ENCODE measurements around the gene ONECUT1.

The ONECUT1 gene

GRCh38 chr15:52735231-52736089, 54.7 kb downstream of the ONECUT1 start:
- peaks cover 60% of the 10 kb centered on the region for H3K4me1 ChIP-seq (ENCODE audit: control insufficient read depth, insufficient read depth, low read length)
- no peak overlapping the region for H3K4me3 ChIP-seq (ENCODE audit: low read length)
- H3K9ac ChIP-seq (ENCODE audit: low read length): peak overlapping the region; percentile 74
- H3K9me3 ChIP-seq (ENCODE audit: control insufficient read depth, low read length): no peaks in the 10 kb centered on the region
- no peaks in the 10 kb centered on the region for H3K27me3 ChIP-seq (replicated peaks; ENCODE audit: control insufficient read depth, insufficient read depth, low read length)
- DNase-seq (ENCODE audit: low read depth): peak; percentile 90
- H3K36me3 ChIP-seq (ENCODE audit: control insufficient read depth, insufficient read depth, low read length, severe bottlenecking): no peaks in the 10 kb centered on the region

GRCh38 chr15:52734329-52734728, 55.8 kb downstream of the ONECUT1 start:
- H3K36me3 ChIP-seq (ENCODE audit: control insufficient read depth, insufficient read depth, low read length, severe bottlenecking): no peaks in the 10 kb centered on the region
- peak overlapping the region; percentile 74 for H3K9ac ChIP-seq (ENCODE audit: low read length)
- H3K4me3 ChIP-seq (ENCODE audit: low read length): no peak overlapping the region
- DNase-seq (ENCODE audit: low read depth): peak; percentile 20
- peaks cover 62% of the 10 kb centered on the region for H3K4me1 ChIP-seq (ENCODE audit: control insufficient read depth, insufficient read depth, low read length)
- H3K27me3 ChIP-seq (replicated peaks; ENCODE audit: control insufficient read depth, insufficient read depth, low read length): no peaks in the 10 kb centered on the region
- no peaks in the 10 kb centered on the region for H3K9me3 ChIP-seq (ENCODE audit: control insufficient read depth, low read length)

GRCh38 chr15:52733696-52734255, 56.4 kb downstream of the ONECUT1 start:
- Histone ChIP-seq H3K9me3 (ENCODE audit: control insufficient read depth, low read length) (no peaks in the 10 kb centered on the region), H3K4me1 (ENCODE audit: control insufficient read depth, insufficient read depth, low read length) (peaks cover 68% of the 10 kb centered on the region), H3K36me3 (ENCODE audit: control insufficient read depth, insufficient read depth, low read length, severe bottlenecking) (no peaks in the 10 kb centered on the region), H3K4me3 (ENCODE audit: low read length) (no peak overlapping the region), H3K9ac (ENCODE audit: low read length) (peak overlapping the region; percentile 74), H3K27me3 (replicated peaks; ENCODE audit: control insufficient read depth, insufficient read depth, low read length) (no peaks in the 10 kb centered on the region)
- DNase-seq (ENCODE audit: low read depth): peak; percentile 11

- no peaks in the 10 kb centered on the region for H3K9me3 ChIP-seq (ENCODE audit: control insufficient read depth, low read length)
- DNase-seq (ENCODE audit: low read depth): peak; percentile 80
Observed at GRCh38 chr15:52733088-52733487, 57.0 kb downstream of the ONECUT1 start.

GRCh38 chr15:52732551-52732950, 57.6 kb downstream of the ONECUT1 start:
- no peaks in the 10 kb centered on the region for H3K27me3 ChIP-seq (replicated peaks; ENCODE audit: control insufficient read depth, insufficient read depth, low read length)
- H3K4me1 ChIP-seq (ENCODE audit: control insufficient read depth, insufficient read depth, low read length): peaks cover 60% of the 10 kb centered on the region
- DNase-seq (ENCODE audit: low read depth): no peak
- peak overlapping the region; percentile 1 for H3K9ac ChIP-seq (ENCODE audit: low read length)
- no peaks in the 10 kb centered on the region for H3K36me3 ChIP-seq (ENCODE audit: control insufficient read depth, insufficient read depth, low read length, severe bottlenecking)
- no peaks in the 10 kb centered on the region for H3K9me3 ChIP-seq (ENCODE audit: control insufficient read depth, low read length)
- H3K4me3 ChIP-seq (ENCODE audit: low read length): no peak overlapping the region

More at GRCh38 chr15:52733088-52733487, 57.0 kb downstream of the ONECUT1 start:
- no peaks in the 10 kb centered on the region for H3K27me3 ChIP-seq (replicated peaks; ENCODE audit: control insufficient read depth, insufficient read depth, low read length)
- peaks cover 65% of the 10 kb centered on the region for H3K4me1 ChIP-seq (ENCODE audit: control insufficient read depth, insufficient read depth, low read length)
- no peak overlapping the region for H3K4me3 ChIP-seq (ENCODE audit: low read length)
- H3K9ac ChIP-seq (ENCODE audit: low read length): peak overlapping the region; percentile 74
- no peaks in the 10 kb centered on the region for H3K36me3 ChIP-seq (ENCODE audit: control insufficient read depth, insufficient read depth, low read length, severe bottlenecking)

GRCh38 chr15:52731732-52732470, 58.2 kb downstream of the ONECUT1 start:
- Histone ChIP-seq H3K36me3 (ENCODE audit: control insufficient read depth, insufficient read depth, low read length, severe bottlenecking) (no peaks in the 10 kb centered on the region), H3K27me3 (replicated peaks; ENCODE audit: control insufficient read depth, insufficient read depth, low read length) (no peaks in the 10 kb centered on the region), H3K4me1 (ENCODE audit: control insufficient read depth, insufficient read depth, low read length) (peaks cover 53% of the 10 kb centered on the region), H3K9me3 (ENCODE audit: control insufficient read depth, low read length) (no peaks in the 10 kb centered on the region), H3K9ac (ENCODE audit: low read length) (peak overlapping the region; percentile 1), H3K4me3 (ENCODE audit: low read length) (no peak overlapping the region)
- no peak for DNase-seq (ENCODE audit: low read depth)

GRCh38 chr15:52731004-52731403, 59.1 kb downstream of the ONECUT1 start:
- DNase-seq (ENCODE audit: low read depth): no peak
- Histone ChIP-seq H3K9me3 (ENCODE audit: control insufficient read depth, low read length) (peaks cover 4% of the 10 kb centered on the region), H3K4me3 (ENCODE audit: low read length) (no peak overlapping the region), H3K27me3 (replicated peaks; ENCODE audit: control insufficient read depth, insufficient read depth, low read length) (no peaks in the 10 kb centered on the region), H3K4me1 (ENCODE audit: control insufficient read depth, insufficient read depth, low read length) (peaks cover 48% of the 10 kb centered on the region), H3K9ac (ENCODE audit: low read length) (no peak overlapping the region), H3K36me3 (ENCODE audit: control insufficient read depth, insufficient read depth, low read length, severe bottlenecking) (no peaks in the 10 kb centered on the region)

- H3K4me3 ChIP-seq (ENCODE audit: low read length): no peak overlapping the region
- peaks cover 44% of the 10 kb centered on the region for H3K4me1 ChIP-seq (ENCODE audit: control insufficient read depth, insufficient read depth, low read length)
- DNase-seq (ENCODE audit: low read depth): no peak
- peaks cover 7% of the 10 kb centered on the region for H3K9me3 ChIP-seq (ENCODE audit: control insufficient read depth, low read length)
- H3K36me3 ChIP-seq (ENCODE audit: control insufficient read depth, insufficient read depth, low read length, severe bottlenecking): no peaks in the 10 kb centered on the region
- no peak overlapping the region for H3K9ac ChIP-seq (ENCODE audit: low read length)
- no peaks in the 10 kb centered on the region for H3K27me3 ChIP-seq (replicated peaks; ENCODE audit: control insufficient read depth, insufficient read depth, low read length)
Observed at GRCh38 chr15:52730594-52730993, 59.5 kb downstream of the ONECUT1 start.

GRCh38 chr15:52730173-52730572, 60.0 kb downstream of the ONECUT1 start:
- no peak for DNase-seq (ENCODE audit: low read depth)
- Histone ChIP-seq H3K9me3 (ENCODE audit: control insufficient read depth, low read length) (peaks cover 7% of the 10 kb centered on the region), H3K4me1 (ENCODE audit: control insufficient read depth, insufficient read depth, low read length) (peaks cover 41% of the 10 kb centered on the region), H3K36me3 (ENCODE audit: control insufficient read depth, insufficient read depth, low read length, severe bottlenecking) (no peaks in the 10 kb centered on the region), H3K9ac (ENCODE audit: low read length) (no peak overlapping the region), H3K27me3 (replicated peaks; ENCODE audit: control insufficient read depth, insufficient read depth, low read length) (no peaks in the 10 kb centered on the region), H3K4me3 (ENCODE audit: low read length) (no peak overlapping the region)

- no peaks in the 10 kb centered on the region for H3K36me3 ChIP-seq (ENCODE audit: control insufficient read depth, insufficient read depth, low read length, severe bottlenecking)
- H3K9me3 ChIP-seq (ENCODE audit: control insufficient read depth, low read length): peaks cover 7% of the 10 kb centered on the region
- H3K4me1 ChIP-seq (ENCODE audit: control insufficient read depth, insufficient read depth, low read length): peaks cover 28% of the 10 kb centered on the region
- H3K4me3 ChIP-seq (ENCODE audit: low read length): no peak overlapping the region
- H3K27me3 ChIP-seq (replicated peaks; ENCODE audit: control insufficient read depth, insufficient read depth, low read length): no peaks in the 10 kb centered on the region
- no peak overlapping the region for H3K9ac ChIP-seq (ENCODE audit: low read length)
- DNase-seq (ENCODE audit: low read depth): peak; percentile 63
Observed at GRCh38 chr15:52728899-52729298, 61.2 kb downstream of the ONECUT1 start.

- peaks cover 7% of the 10 kb centered on the region for H3K9me3 ChIP-seq (ENCODE audit: control insufficient read depth, low read length)
- DNase-seq (ENCODE audit: low read depth): no peak
Observed at GRCh38 chr15:52727815-52728214, 62.3 kb downstream of the ONECUT1 start.

More at GRCh38 chr15:52727815-52728214, 62.3 kb downstream of the ONECUT1 start:
- no peak overlapping the region for H3K9ac ChIP-seq (ENCODE audit: low read length)
- H3K27me3 ChIP-seq (replicated peaks; ENCODE audit: control insufficient read depth, insufficient read depth, low read length): no peaks in the 10 kb centered on the region
- H3K4me3 ChIP-seq (ENCODE audit: low read length): no peak overlapping the region
- H3K4me1 ChIP-seq (ENCODE audit: control insufficient read depth, insufficient read depth, low read length): peaks cover 22% of the 10 kb centered on the region
- H3K36me3 ChIP-seq (ENCODE audit: control insufficient read depth, insufficient read depth, low read length, severe bottlenecking): no peaks in the 10 kb centered on the region

All from adipocyte (in vitro differentiated cells).